ENCODE data around the gene CAMTA1. TPM values are rescaled to one million over a fixed set of nuclear protein-coding genes. Genes with fewer than 3 reads are reported as not detected.

Gene CAMTA1
- total RNA-seq, 1 experiment from 2014 or later: 69.5 TPM

DNA sequence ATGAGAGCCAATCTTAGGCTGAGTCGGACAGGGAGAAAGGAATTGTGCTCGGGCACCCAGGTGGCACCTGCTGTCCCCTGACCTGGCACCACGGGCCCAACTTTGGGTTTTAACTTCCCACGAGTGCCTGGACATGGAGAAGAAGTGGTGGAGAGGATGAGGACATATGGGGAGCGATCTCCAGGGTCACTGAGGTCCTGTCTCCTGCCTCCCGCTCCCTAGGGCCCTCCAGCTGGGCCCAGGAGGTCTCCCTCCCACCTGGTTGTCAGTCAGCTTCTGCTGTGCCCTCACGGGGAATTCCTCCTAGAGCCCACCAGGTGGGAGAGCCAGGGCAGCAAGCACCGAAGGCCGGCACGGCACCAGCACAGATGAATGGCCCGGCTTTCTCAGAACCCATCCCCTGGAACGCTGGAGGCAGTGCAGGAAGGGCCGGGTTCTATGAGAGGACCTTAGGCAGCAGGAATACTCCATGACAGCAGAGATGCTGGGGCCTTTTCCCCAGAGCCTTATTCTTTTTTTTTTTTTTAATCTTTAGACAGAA lies 435.5 kb downstream of the CAMTA1 start:
- no TSS peak for BruUV-seq (replicated peaks)
- no peak for DNase-seq (ENCODE audit: low read depth, low spot score)
- ChIA-PET RAD21 (ENCODE audit: low non-redundant PET in 1 of 2, low total read pairs in 2 of 2, uncharacterized antibody in 2 of 2, unreplicated experiment in 2 of 2) (no interaction called here), POLR2A (no interaction called here), CTCF (no interaction called here)
- TF ChIP-seq RAD21 (IDR thresholded peaks at IDR 0.05; ENCODE audit: low read depth) (no peak), POLR2A (IDR thresholded peaks at IDR 0.05; ENCODE audit: borderline replicate concordance, extremely low read depth, insufficient read depth, insufficient read length) (no peak), ZNF274 (IDR thresholded peaks at IDR 0.05; ENCODE audit: low read depth, low read length) (no peak), CBX3 (IDR thresholded peaks at IDR 0.05; ENCODE audit: low read depth) (no peak), EGR1 (IDR thresholded peaks at IDR 0.05; ENCODE audit: low read depth) (no peak), YY1 (IDR thresholded peaks at IDR 0.05; ENCODE audit: extremely low read depth, insufficient replicate concordance, low read depth, low read length) (no peak), TCF7L2 (IDR thresholded peaks at IDR 0.05; ENCODE audit: borderline replicate concordance, extremely low read depth, insufficient read depth, insufficient read length) (no peak)
- TF ChIP-seq, protein P1, sequence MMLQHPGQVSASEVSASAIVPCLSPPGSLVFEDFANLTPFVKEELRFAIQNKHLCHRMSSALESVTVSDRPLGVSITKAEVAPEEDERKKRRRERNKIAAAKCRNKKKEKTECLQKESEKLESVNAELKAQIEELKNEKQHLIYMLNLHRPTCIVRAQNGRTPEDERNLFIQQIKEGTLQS (IDR thresholded peaks at IDR 0.05): no peak
- ATAC-seq: no peak
- Histone ChIP-seq H4K20me1 (ENCODE audit: insufficient read depth) (no peaks in the 10 kb centered on the region), H3K27me3 (ENCODE audit: insufficient read depth, low read length) (no peaks in the 10 kb centered on the region), H3K4me3 (replicated peaks in 1 of 2; ENCODE audit: low read depth in 1 of 2, low read length in 2 of 2) (no peak overlapping the region), H3K79me2 (ENCODE audit: insufficient read depth, low read length) (no peaks in the 10 kb centered on the region), H3K27ac (ENCODE audit: low read depth, low read length) (no peak overlapping the region), H3K9me3 (ENCODE audit: control insufficient read depth in 1 of 2, insufficient read depth in 1 of 2, low read depth in 1 of 2, low read length in 2 of 2) (no peaks in the 10 kb centered on the region), H2AFZ (ENCODE audit: low read depth, low read length, poor library complexity, severe bottlenecking) (no peak overlapping the region), H3K4me1 (ENCODE audit: control insufficient read depth in 1 of 2, insufficient read depth in 2 of 2, low read length in 2 of 2) (peaks cover 5 to 16% of the 10 kb centered on the region in 2 experiments; a peak in 3 of 4 replicates), H3K36me3 (ENCODE audit: control insufficient read depth in 1 of 2, insufficient read depth in 2 of 2, low read length in 2 of 2) (no peaks in the 10 kb centered on the region), H3K9ac (ENCODE audit: low read length) (no peak overlapping the region), H3K4me2 (ENCODE audit: low read length) (no peak overlapping the region), H3K9me2 (ENCODE audit: insufficient read depth) (no peaks in the 10 kb centered on the region)
- intact Hi-C loops (cut with micrococcal nuclease): loop anchor here (10.0 kb wide), 1 partner anchor 254 kb away; no protein-coding TSS in a partner anchor

DNA sequence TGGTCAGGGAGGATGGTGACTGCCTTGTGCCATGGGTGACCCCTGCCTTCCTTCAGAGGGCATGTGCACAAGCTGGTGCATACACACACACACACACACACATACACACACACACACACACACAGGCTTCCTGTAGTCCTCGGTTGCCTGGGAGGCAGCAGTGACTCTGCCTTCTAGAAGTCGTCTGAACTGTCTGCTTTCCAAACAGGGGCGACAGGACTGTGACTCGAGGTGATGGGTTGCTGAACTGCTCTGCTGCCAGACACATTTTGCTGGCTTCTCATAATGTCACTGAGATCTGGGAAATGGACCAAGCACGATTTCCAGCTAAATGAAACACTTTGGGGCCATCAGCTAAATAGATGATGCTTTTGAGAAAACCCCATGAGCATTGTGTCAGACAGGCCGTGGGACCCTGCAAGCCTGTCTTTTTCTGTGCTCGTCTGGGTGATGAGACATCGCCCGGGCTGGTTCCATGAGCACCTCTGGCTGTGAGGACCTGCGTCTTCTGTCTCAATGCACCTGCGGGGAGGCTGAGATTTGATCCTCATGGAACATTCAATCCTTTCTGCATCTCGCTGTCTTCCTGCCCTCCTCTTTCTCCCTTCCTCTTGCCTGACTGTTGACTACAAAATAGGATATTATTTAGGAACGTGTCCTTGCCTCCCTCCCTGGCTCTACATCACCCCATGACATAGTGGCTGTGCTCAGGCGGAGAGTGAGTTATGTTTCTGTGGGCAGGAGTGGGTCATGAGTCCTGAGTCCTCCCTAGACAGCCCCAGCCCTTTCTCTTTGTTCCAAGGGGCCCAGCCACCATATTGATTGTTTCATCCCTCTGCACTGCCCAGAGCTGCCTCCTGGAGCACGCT lies 436.8 kb downstream of the CAMTA1 start:
- no TSS peak for BruUV-seq (replicated peaks)

More for the DNA sequence above, 436.8 kb downstream of the CAMTA1 start:
- ATAC-seq (no peak), DNase-seq (ENCODE audit: low read depth, low spot score) (no peak)
- no peak overlapping the region for H3K9ac ChIP-seq (ENCODE audit: low read length)
- H3K4me1 ChIP-seq (ENCODE audit: control insufficient read depth in 1 of 2, insufficient read depth in 2 of 2, low read length in 2 of 2): peaks cover 5 to 16% of the 10 kb centered on the region in 2 experiments; a peak in 3 of 4 replicates
- H3K36me3 ChIP-seq (ENCODE audit: control insufficient read depth in 1 of 2, insufficient read depth in 2 of 2, low read length in 2 of 2): no peaks in the 10 kb centered on the region
- no peaks in the 10 kb centered on the region for H3K79me2 ChIP-seq (ENCODE audit: insufficient read depth, low read length)
- H3K9me3 ChIP-seq (ENCODE audit: control insufficient read depth in 1 of 2, insufficient read depth in 1 of 2, low read depth in 1 of 2, low read length in 2 of 2): no peaks in the 10 kb centered on the region
- H2AFZ ChIP-seq (ENCODE audit: low read depth, low read length, poor library complexity, severe bottlenecking): no peak overlapping the region
- TF ChIP-seq RAD21 (IDR thresholded peaks at IDR 0.05; ENCODE audit: low read depth): no peak
- TF ChIP-seq ZFX (IDR thresholded peaks at IDR 0.05): no peak
- no peak for TF ChIP-seq JUND (IDR thresholded peaks at IDR 0.05)
- TF ChIP-seq MAX (IDR thresholded peaks at IDR 0.05): no peak
- TF ChIP-seq EGR1 (IDR thresholded peaks at IDR 0.05; ENCODE audit: low read depth): no peak
- TF ChIP-seq, protein P2, sequence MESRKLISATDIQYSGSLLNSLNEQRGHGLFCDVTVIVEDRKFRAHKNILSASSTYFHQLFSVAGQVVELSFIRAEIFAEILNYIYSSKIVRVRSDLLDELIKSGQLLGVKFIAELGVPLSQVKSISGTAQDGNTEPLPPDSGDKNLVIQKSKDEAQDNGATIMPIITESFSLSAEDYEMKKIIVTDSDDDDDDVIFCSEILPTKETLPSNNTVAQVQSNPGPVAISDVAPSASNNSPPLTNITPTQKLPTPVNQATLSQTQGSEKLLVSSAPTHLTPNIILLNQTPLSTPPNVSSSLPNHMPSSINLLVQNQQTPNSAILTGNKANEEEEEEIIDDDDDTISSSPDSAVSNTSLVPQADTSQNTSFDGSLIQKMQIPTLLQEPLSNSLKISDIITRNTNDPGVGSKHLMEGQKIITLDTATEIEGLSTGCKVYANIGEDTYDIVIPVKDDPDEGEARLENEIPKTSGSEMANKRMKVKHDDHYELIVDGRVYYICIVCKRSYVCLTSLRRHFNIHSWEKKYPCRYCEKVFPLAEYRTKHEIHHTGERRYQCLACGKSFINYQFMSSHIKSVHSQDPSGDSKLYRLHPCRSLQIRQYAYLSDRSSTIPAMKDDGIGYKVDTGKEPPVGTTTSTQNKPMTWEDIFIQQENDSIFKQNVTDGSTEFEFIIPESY (IDR thresholded peaks at IDR 0.05; ENCODE audit: extremely low read depth, insufficient replicate concordance, low read length): no peak
- no peak for TF ChIP-seq SRF (IDR thresholded peaks at IDR 0.05; ENCODE audit: low read depth)
- TF ChIP-seq EZH2 (IDR thresholded peaks at IDR 0.05): no peak
- TF ChIP-seq SP1 (IDR thresholded peaks at IDR 0.05; ENCODE audit: low read depth): no peak
- no peak for TF ChIP-seq ZNF274 (IDR thresholded peaks at IDR 0.05; ENCODE audit: low read depth, low read length)
- H3K9me2 ChIP-seq (ENCODE audit: insufficient read depth): no peaks in the 10 kb centered on the region
- ChIA-PET RAD21 (ENCODE audit: low non-redundant PET in 1 of 2, low total read pairs in 2 of 2, uncharacterized antibody in 2 of 2, unreplicated experiment in 2 of 2) (no interaction called here), CTCF (no interaction called here), POLR2A (no interaction called here)
- no peaks in the 10 kb centered on the region for H3K27me3 ChIP-seq (ENCODE audit: insufficient read depth, low read length)
- H3K4me3 ChIP-seq (replicated peaks in 1 of 2; ENCODE audit: low read depth in 1 of 2, low read length in 2 of 2): no peak overlapping the region
- H3K27ac ChIP-seq (ENCODE audit: low read depth, low read length): no peak overlapping the region
- intact Hi-C loops (cut with micrococcal nuclease): loop anchor here (10.0 kb wide), 1 partner anchor 253 kb away; no protein-coding TSS in a partner anchor
- no peak overlapping the region for H3K4me2 ChIP-seq (ENCODE audit: low read length)
- no peaks in the 10 kb centered on the region for H4K20me1 ChIP-seq (ENCODE audit: insufficient read depth)

Measured in HCT116 (cell line).